OCI-LY7 (cell line): ENCODE results near the gene MAP4.

Experiments
- EZH2phosphoT487 ChIP-seq: fragments of 200-600 bp; sonication (generic); IDR thresholded peaks from 2 replicates; pipeline ENCODE4 v1.6.1; 2018; ENCODE audit warnings: low read depth, borderline replicate concordance, mild to moderate bottlenecking, mixed run types, antibody characterized with exemption, low read length, moderate library complexity, mixed read lengths
- TF ChIP-seq, protein P1 (sequence below): fragments of 200-600 bp; sonication (generic); conservative IDR thresholded peaks from 2 replicates; pipeline ENCODE4 v1.5.1; 2014; ENCODE audit warnings: mild to moderate bottlenecking, antibody characterized with exemption, low read length, moderate library complexity, mixed read lengths

DNA sequence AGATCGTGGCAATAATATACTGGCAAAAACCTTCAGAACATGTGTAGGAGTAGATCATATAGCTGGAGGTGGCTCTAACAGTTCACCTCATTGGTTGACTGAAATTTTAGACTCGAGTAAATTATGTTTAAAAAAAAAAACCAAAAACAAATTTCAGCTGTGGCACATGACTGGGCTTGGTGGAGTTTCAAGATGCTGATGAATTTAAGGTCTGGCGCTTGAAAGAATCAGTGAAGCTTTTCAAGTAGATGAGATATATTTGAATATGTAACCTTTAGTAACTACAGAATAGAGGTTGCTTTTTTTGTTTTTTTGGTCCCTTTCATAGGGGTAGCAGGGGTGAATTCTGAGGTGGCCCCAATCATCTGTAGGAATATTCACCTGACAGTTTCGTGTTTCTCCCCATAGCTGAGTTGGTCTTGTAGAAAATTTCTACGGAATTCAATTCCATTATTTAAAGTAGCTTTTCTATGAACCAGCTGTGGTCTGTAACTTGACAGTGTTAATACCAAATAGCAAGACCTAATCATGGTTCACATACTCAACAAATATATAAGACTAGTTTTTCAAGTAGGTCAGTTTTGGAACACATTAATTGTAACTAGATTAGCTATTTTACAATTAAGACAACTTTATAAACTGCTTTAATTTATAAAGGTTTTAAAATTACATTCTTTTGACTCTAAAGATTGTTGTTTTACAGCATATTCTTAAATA lies 65.6 kb downstream of the MAP4 start:
- TF ChIP-seq, protein P1, sequence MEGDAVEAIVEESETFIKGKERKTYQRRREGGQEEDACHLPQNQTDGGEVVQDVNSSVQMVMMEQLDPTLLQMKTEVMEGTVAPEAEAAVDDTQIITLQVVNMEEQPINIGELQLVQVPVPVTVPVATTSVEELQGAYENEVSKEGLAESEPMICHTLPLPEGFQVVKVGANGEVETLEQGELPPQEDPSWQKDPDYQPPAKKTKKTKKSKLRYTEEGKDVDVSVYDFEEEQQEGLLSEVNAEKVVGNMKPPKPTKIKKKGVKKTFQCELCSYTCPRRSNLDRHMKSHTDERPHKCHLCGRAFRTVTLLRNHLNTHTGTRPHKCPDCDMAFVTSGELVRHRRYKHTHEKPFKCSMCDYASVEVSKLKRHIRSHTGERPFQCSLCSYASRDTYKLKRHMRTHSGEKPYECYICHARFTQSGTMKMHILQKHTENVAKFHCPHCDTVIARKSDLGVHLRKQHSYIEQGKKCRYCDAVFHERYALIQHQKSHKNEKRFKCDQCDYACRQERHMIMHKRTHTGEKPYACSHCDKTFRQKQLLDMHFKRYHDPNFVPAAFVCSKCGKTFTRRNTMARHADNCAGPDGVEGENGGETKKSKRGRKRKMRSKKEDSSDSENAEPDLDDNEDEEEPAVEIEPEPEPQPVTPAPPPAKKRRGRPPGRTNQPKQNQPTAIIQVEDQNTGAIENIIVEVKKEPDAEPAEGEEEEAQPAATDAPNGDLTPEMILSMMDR, result no peak
- TF ChIP-seq EZH2phosphoT487, result no peak
